ENCODE results near the gene MALT1. TPM values are rescaled to one million over a fixed set of nuclear protein-coding genes. Genes with fewer than 3 reads are reported as not detected.
"Not testable (repeated sequence)": the region's sequence is repeated elsewhere in the genome, so short reads cannot be mapped to it uniquely, and the experiment has no call there.

The MALT1 gene
- total RNA-seq, 1 donor from 2014 or later: 14.5 TPM

DNA sequence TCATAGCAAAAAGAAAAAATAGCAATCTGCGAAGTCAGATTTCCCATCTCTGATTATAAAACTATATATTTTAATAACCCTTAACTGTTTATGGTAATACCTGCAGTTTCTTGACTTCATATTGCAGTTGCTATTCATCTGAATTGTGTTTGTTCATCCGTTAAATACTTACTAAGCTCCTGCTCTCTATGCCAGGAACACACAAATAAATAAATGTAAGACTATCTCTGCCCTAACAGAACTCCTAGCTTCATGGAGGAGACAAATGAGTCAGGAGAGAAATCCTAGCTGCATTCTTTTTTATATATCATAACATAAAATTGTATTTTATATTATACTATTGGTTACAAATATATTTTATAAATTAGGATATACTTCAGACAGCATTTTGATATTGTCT is 61.2 kb downstream of the MALT1 start:
- DNase-seq (ENCODE audit: low read depth in 2 of 2): no peak

DNA sequence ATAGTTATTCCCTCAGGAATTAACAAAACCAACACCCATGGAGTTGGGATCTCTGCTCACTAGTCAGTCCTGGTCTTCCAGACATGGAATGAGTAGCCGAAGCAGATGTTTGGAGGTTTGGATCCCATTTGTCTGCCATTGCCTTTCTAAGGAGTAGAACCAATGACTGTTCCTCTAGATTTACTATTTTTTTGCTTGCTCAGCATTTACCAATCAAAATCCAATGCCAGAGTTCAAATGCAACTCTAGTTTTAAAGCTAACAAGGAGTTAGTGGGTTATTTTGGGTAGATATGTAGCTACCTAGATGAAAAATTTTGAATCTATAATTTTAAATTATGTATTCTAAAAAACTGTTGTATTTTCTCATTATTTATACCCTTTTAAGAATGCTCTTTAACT is 62.6 kb downstream of the MALT1 start:
- no peak for DNase-seq (ENCODE audit: low read depth in 2 of 2)

DNA sequence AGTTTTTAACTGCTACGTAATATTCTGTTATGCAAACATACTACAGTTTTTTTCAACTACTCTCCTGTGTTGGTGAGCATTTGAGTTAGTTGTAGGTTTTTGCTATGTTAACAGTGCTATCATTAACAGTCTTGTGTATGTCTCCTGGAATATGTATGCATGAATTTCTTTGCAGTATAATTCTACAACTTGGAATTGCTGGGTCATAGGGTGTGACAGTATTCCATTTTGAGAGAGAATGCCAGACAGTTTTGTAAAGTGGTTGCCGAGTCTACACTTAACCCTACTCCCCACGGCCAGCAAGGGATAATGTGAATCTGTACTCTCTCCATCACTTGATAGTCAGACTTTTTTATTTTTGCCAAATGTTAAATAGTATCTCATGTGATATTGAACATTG is 67.1 kb downstream of the MALT1 start:
- DNase-seq (ENCODE audit: low read depth in 2 of 2): no peak

DNA sequence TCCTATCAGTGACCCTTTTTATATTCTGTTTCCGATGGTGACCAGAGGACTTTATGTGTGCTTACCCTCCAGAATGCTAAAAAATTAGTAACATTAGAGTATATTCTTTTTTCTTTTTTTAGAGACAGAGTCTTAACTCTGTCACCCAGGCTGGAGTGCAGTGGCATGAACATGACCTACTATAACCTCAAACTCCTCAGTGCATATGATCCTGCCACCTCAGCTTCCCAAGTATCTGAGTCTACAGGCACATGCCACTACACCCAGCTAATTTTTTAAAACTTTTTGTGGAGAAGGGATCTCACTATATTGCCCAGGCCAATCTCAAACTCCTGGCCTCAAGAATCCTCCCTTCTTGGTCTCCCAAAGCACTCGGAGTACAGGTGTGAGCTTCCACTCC is 74.6 kb downstream of the MALT1 start:
- DNase-seq (ENCODE audit: low read depth in 2 of 2): no peak

- no peak for DNase-seq (ENCODE audit: low read depth in 2 of 2)
Measured at GRCh38 chr18:58748899-58749595, 77.8 kb downstream of the MALT1 start.

DNA sequence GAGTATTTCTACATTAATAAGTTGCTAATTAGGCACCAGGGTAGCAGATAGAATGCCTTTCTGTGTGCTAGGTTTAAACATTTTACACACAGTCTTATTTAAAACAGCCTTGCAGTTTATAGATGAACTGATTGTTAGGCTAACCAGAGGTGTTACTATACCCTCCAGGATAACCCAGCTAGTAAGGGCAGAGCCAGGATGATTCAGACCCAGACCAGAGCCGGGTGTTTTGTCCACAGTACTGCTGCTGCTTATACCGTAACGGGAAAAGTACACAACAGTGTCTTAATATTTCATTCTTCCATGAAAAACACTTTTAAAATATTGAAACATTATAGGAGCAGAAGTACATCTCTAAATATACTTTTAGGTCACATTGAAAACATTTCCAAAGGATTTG is 82.7 kb downstream of the MALT1 start:
- DNase-seq (ENCODE audit: low read depth in 2 of 2): no peak

DNA sequence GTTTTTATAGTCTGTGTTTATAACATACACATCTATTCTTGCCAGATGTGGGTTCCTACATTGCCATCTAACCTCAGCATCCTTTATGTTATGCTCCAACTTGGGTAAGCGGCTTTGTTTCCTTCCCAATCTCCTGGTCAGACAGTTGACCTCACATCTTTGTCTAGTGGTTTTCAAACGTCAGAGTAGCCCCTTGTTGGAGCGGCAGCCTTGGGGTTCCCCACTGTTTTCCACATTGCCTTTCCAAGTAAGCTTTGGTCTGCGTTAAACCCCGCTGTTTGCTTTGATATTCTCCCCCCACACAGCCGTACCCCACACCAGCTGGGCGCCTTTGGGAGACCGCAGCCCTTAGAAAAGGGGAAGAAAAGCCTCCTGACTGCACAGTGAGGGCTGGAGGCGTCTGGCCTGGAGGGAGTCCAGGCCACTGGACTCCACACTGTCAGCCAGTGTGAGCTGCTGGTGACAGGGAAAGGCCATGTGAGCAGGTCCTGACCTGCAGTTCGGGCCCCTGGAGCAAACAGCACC is 83.3 kb downstream of the MALT1 start:
- no peak for DNase-seq (ENCODE audit: low read depth in 2 of 2)

- no peak for DNase-seq (ENCODE audit: low read depth in 2 of 2)
Measured at GRCh38 chr18:58755304-58756010, 84.2 kb downstream of the MALT1 start.

DNA sequence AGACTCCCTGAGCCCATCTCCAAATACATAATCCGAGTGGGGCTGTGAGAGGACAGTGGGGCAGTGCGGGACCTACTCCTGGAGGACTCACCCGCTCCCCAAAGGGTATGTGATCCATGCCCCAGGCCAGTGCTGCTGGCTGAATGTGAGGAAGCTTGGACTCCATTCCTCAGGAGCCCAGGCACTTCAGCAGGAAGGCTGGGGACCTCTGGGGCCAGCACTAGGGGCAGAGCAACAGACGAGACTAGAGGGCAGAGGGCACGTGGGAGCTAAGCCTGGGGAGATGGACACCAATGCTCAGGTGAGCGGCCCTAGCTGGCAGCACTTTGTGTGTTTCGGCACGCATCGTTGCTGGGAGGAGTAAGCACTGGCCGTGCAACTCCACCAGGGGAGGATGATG is 84.9 kb downstream of the MALT1 start:
- no peak for DNase-seq (ENCODE audit: low read depth in 2 of 2)

DNA sequence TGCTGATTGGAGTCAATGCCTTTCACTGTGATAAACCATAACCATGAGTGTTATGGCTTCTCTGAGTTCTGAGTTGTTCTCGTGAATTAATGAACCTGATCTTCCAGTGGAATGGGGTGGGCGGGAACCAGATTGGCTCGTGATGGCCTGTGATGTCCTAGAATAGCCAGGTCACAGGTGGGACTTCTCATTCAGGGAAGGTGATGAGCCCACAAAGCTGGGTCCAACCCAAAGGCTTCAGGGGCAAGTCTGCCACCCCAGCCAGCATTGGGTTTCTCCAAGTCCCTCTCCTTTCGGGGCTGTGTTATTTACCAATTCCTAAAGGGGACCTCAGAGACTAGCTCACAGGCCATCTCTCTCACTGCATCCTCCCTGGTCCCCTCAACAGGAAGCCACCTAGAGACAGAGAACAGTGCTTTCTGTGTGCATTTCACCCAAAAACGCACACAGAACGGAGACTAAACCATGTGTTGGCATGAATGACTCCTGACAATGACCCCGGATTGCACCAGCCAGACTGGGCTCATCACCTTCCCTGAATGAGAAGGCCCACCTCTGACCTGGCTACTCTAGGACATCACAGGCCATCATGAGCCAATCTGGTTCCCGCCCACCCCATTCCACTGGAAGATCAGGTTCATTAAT is 85.5 kb downstream of the MALT1 start:
- no peak for DNase-seq (ENCODE audit: low read depth in 2 of 2)

DNA sequence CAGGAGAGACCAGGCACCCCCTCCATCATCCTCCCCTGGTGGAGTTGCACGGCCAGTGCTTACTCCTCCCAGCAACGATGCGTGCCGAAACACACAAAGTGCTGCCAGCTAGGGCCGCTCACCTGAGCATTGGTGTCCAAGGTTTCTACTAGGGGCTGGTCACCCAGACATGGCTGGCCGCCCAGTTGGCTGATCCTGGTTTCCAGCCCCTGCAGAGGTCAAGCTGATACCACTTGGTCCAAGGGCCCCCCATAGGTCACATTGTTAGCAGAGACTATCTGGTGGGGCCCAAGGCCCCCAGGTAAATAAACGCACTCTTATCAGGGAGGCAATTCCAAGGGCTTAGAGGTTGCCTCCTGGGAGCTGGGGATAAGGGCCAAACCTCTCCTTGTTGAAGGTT is 86.1 kb downstream of the MALT1 start:
- not testable (repeated sequence) for DNase-seq (ENCODE audit: low read depth in 2 of 2)

DNA sequence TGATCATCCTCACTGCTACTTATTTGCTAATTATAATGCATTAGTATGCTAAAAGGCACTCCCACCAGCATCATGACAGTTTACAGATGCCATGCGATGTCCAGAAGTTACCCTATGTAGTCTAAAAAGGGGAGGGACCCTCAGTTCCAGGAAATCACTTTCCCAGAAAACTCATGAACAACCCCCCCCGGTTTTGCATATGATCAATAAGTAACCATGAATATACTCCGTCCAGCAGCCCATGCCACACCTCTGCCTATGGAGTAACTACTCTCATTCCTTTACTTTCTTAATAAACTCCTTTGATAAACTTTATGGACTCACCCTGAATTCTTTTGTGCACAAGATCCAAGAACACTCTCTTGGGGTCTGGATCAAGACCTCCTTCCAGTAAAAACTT is 86.8 kb downstream of the MALT1 start:
- no peak for DNase-seq (ENCODE audit: low read depth in 2 of 2)

- no peak for DNase-seq (ENCODE audit: low read depth in 2 of 2)
Measured at GRCh38 chr18:58758606-58759005, 87.3 kb downstream of the MALT1 start.

GRCh38 chr18:58761241-58761969 is 90.1 kb downstream of the MALT1 start:
- no peak for DNase-seq (ENCODE audit: low read depth in 2 of 2)

GRCh38 chr18:58761970-58762780 is 90.9 kb downstream of the MALT1 start:
- no peak for DNase-seq (ENCODE audit: low read depth in 2 of 2)

DNA sequence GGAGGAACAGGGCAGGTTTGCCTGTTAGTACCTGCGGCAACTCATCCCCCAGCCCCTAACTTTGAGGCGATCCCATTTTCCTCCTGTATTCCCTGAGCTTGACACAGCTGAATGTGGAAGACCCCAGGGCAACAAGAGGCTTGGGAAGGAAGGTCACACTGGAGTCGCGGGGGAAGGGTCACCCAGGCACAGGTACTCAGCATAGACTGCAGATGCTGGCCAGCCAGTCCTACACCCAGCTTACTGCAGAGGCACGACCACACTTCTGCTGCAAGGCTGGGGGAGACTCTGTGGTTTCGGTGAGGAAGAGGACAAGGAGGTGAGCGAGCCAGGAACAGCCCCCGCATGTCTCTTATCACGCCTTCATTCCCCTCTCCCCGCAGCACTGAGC is 91.5 kb downstream of the MALT1 start:
- no peak for DNase-seq (ENCODE audit: low read depth in 2 of 2)

- DNase-seq (ENCODE audit: low read depth in 2 of 2): no peak
Measured at GRCh38 chr18:58766164-58766563, 94.9 kb downstream of the MALT1 start.

DNA sequence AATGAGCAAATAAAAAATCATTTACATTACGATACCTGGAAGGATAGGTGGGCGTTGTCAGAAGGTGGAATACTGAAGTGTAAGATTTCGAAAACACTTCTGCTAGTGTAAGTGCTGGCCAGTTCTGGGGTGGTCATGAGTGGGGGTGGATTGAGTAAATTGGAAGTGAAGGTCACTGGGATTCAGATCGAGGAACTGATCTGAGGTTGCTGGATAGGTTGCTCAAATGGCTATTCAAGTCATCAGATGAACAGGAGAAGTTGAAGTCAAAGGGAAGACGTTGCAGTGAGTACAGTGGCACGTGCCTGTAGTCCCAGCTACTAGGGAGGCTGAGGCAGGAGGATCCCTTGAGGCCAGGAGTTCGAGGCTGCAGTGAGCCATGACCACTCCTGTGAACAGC is 95.7 kb downstream of the MALT1 start:
- DNase-seq (ENCODE audit: low read depth in 2 of 2): no peak

DNA sequence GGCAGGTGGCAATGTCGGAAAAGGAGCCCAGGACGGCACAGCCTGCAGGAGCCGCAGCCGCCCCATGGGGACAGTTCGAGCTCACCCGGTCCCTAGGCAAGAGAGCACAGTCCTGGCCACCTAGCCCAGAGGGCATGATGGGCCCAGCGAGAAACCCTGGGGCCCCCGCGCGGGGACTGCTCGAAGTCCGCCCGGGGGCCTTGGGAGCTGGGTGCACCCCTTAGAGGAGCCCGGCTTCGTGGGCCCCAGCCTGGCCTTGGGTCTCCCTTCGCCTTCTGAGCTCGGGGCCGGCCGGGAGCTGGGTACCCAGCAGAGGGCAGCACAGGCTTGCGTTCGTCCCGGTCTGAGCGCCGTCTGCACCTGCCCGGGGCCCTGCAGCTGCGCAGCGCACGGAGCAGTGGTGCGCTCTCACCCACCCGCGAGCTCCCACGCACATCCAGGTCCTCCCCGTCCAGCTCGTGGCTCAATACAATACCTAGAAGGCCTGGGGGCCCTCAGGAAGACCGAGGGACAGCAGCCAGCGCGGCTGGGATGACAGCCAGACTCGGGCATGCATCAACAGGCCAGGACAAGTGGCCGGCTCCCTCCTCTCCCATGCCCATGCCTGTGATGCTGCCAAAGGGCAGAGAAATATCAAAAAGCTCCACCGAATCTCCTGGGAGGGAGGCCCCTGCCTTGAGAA is 97.2 kb downstream of the MALT1 start:
- DNase-seq (ENCODE audit: low read depth in 2 of 2): peak in 1 of 2 donors; percentile 69

DNA sequence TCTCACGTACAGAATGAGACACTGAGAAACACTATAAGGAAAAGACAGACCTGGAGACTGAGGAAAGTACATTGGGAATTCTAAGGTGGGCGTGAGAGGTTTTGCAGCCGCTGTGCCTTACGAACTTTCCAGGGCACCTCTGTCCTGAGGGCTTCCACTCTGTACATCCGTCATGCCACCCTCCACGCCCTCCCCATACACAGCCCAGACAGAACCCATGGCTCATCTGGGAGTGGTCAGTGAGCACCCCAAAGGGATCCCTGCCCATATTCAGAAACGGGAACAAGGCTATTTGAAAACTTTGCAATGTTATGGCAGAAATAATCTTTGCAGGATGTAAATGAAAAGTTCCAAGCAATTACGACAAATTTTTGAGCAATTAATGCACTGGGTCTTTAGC is 98.1 kb downstream of the MALT1 start:
- no peak for DNase-seq (ENCODE audit: low read depth in 2 of 2)
